Naive thymus-derived CD8-positive, alpha-beta T cell (primary cell): ENCODE measurements around the gene TGFB2. TPM values are rescaled to one million over a fixed set of nuclear protein-coding genes. Genes with fewer than 3 reads are reported as not detected.

ENCODE experiments used
- ATAC-seq, 2 donors: fragments of 150-1000 bp; cut with Tn5 transposase in 1 of 2; sonication (Bioruptor Pico), chemical (Tn5 transposase) in 1 of 2; 1 replicate in 1 of 2; 2 replicates in 1 of 2; pipeline ENCODE4 v1.10.0; 2021; ENCODE audit warnings: mild to moderate bottlenecking in 2 of 2, moderate library complexity in 2 of 2
- POLR2A ChIA-PET: fragments of 350-600 bp; sonication (Branson Sonifier 250); formaldehyde crosslinking; loops from one replicate; lab custom pipeline; 2021; ENCODE audit warnings: antibody characterized with exemption; lab: Charles Lee
- DNase-seq, 10 donors: peaks; one replicate each; pipeline versions ENCODE4 v3.0.0 to v3.0.0-alpha.2; 2020 to 2022
- H3K27ac Mint-ChIP-seq, 10 donors: one replicate each; pipeline ENCODE4 v1.8.0; 2020 to 2022; ENCODE audit warnings: mild to moderate bottlenecking in 10 of 10, mixed read lengths in 10 of 10, moderate library complexity in 4 of 10, inconsistent platforms in 1 of 10
- H3K27me3 Mint-ChIP-seq, 5 donors: one replicate each; pipeline ENCODE4 v1.8.0; 2021 to 2022; ENCODE audit warnings: mixed read lengths in 5 of 5
- H3K36me3 Mint-ChIP-seq, 3 donors: one replicate each; pipeline ENCODE4 v1.8.0; 2020 to 2022; ENCODE audit warnings: mixed read lengths in 3 of 3, mild to moderate bottlenecking in 2 of 3, inconsistent platforms in 1 of 3
- H3K4me1 Mint-ChIP-seq, 4 donors: one replicate each; pipeline ENCODE4 v1.8.0; 2021 to 2022; ENCODE audit warnings: mixed read lengths in 4 of 4
- H3K4me3 Mint-ChIP-seq, 10 donors: one replicate each; pipeline ENCODE4 v1.8.0; 2020 to 2022; ENCODE audit warnings: mild to moderate bottlenecking in 10 of 10, mixed read lengths in 10 of 10, moderate library complexity in 6 of 10, inconsistent platforms in 1 of 10
- H3K9me3 Mint-ChIP-seq, 9 donors: one replicate each; pipeline ENCODE4 v1.8.0; 2020 to 2022; ENCODE audit warnings: mixed read lengths in 9 of 9, mild to moderate bottlenecking in 3 of 9, inconsistent platforms in 1 of 9, moderate library complexity in 1 of 9
- polyA plus RNA-seq, 3 donors: library from polyadenylated mRNA; unstranded; fragments of 300-500 nt; fragmentation: Illumina TruSeq; gene quantifications; one replicate each; pipeline ENCODE4 v1.2.3, GENCODE V29; 2021
- total RNA-seq, 8 experiments: library from RNA in 2 of 8; stranded (reverse) in 2 of 8; gene quantifications; one replicate each; pipeline ENCODE4 v1.2.3 and lab custom pipeline; 2021 to 2026

The TGFB2 gene
- total and polyA plus RNA-seq, 5 experiments from 2014 or later: 0.16 TPM; not detected in 4

GRCh38 chr1:218384581-218384993, 39.5 kb downstream of the TGFB2 start:
- Mint-ChIP-seq H3K4me1 (no peaks in the 10 kb centered on the region), H3K4me3 (no peak overlapping the region), H3K27me3 (peaks cover 0 to 18% (median 8%) of the 10 kb centered on the region in 5 donors), H3K36me3 (no peaks in the 10 kb centered on the region), H3K9me3 (no peaks in the 10 kb centered on the region), H3K27ac (no peak overlapping the region)
- DNase-seq: no peak
- POLR2A ChIA-PET: no interaction called here
- ATAC-seq: no peak

DNA sequence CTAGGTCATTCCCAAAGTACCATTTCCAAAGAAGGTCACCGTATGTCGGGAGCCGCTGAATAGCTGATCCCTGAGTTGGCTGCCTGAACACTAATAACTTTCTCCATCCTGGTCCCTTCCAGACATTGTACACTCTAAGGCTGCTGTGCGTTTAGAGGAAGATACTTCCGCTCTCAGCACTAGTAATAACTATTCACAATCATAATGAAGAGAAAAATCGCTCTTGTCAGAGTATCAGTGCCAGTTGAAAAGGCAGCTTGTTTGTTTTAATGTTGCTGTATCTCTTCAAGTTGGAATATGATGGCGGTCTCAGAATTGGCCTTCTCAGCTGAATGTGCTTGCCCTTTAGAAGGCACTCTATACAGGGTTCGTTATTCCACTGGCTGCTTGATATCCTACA, 43.5 kb downstream of the TGFB2 start:
- Mint-ChIP-seq H3K27me3 (peaks cover 0 to 16% (median 5%) of the 10 kb centered on the region in 5 donors), H3K36me3 (no peaks in the 10 kb centered on the region), H3K4me3 (no peak overlapping the region), H3K27ac (no peak overlapping the region), H3K4me1 (no peaks in the 10 kb centered on the region), H3K9me3 (no peaks in the 10 kb centered on the region)
- DNase-seq (no peak), ATAC-seq (no peak)
- POLR2A ChIA-PET: no interaction called here

- peaks cover 0 to 2% (median 2%) of the 10 kb centered on the region in 5 donors for H3K27me3 Mint-ChIP-seq
- DNase-seq: no peak
- no peak for ATAC-seq
- no peak overlapping the region for H3K4me3 Mint-ChIP-seq
- no peaks in the 10 kb centered on the region for H3K4me1 Mint-ChIP-seq
- no peak overlapping the region for H3K27ac Mint-ChIP-seq
- POLR2A ChIA-PET: no interaction called here
- no peaks in the 10 kb centered on the region for H3K9me3 Mint-ChIP-seq
- no peaks in the 10 kb centered on the region for H3K36me3 Mint-ChIP-seq
Observed at GRCh38 chr1:218390618-218391017, 45.5 kb downstream of the TGFB2 start.

DNA sequence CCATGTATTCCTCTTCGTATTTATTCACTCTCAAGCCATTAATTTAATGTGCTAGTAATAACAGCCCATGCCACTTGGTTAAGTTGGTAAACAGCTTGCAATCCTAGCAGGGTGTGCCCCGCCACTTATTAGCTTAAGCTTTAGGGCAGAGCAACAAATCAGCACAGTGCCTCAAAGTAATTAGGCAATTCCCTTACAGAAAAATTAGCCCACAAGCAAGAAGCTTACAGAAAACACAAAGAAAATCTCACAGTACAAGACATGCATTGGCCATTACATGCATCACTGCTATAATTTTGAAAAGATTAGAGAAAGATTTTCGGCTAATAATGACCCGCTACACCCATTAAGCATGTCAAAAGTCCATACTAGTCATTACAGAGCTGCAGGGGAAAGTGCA, 47.6 kb downstream of the TGFB2 start:
- H3K36me3 Mint-ChIP-seq: no peaks in the 10 kb centered on the region
- ATAC-seq: no peak
- POLR2A ChIA-PET: no interaction called here
- no peaks in the 10 kb centered on the region for H3K4me1 Mint-ChIP-seq
- no peak overlapping the region for H3K4me3 Mint-ChIP-seq
- peaks cover 2 to 6% (median 4%) of the 10 kb centered on the region in 5 donors for H3K27me3 Mint-ChIP-seq
- no peaks in the 10 kb centered on the region for H3K9me3 Mint-ChIP-seq
- DNase-seq: no peak
- H3K27ac Mint-ChIP-seq: no peak overlapping the region

DNA sequence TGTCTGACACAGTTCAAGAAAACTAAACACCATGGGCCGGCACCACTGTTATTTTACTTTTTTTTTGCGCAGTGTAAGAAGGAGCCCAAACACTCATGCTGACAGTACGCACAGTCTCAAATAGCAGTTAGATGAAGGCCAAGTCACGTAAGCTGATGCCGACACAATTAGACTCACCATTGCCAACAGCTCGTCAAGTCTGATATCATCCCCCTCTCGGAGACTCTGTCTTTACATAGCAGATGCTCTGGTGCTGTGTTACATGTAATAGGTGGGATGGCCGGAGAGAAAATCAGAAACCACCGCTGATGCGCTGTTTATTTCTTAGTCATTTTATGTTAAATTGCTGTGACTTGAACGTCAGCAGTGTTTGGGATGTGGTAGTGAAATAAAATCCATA, 49.3 kb downstream of the TGFB2 start:
- Mint-ChIP-seq H3K4me1 (no peaks in the 10 kb centered on the region), H3K4me3 (no peak overlapping the region), H3K27me3 (peaks cover 2 to 8% (median 6%) of the 10 kb centered on the region in 5 donors), H3K36me3 (no peaks in the 10 kb centered on the region), H3K27ac (no peak overlapping the region), H3K9me3 (no peaks in the 10 kb centered on the region)
- DNase-seq (no peak), ATAC-seq (no peak)
- POLR2A ChIA-PET: no interaction called here

GRCh38 chr1:218394989-218395388, 49.9 kb downstream of the TGFB2 start:
- no peak for DNase-seq
- H3K4me3 Mint-ChIP-seq: no peak overlapping the region
- ATAC-seq: no peak
- POLR2A ChIA-PET: no interaction called here
- no peak overlapping the region for H3K27ac Mint-ChIP-seq
- H3K9me3 Mint-ChIP-seq: no peaks in the 10 kb centered on the region
- H3K36me3 Mint-ChIP-seq: no peaks in the 10 kb centered on the region
- peaks cover under 1 to 8% (median 6%) of the 10 kb centered on the region in 5 donors for H3K27me3 Mint-ChIP-seq
- no peaks in the 10 kb centered on the region for H3K4me1 Mint-ChIP-seq

DNA sequence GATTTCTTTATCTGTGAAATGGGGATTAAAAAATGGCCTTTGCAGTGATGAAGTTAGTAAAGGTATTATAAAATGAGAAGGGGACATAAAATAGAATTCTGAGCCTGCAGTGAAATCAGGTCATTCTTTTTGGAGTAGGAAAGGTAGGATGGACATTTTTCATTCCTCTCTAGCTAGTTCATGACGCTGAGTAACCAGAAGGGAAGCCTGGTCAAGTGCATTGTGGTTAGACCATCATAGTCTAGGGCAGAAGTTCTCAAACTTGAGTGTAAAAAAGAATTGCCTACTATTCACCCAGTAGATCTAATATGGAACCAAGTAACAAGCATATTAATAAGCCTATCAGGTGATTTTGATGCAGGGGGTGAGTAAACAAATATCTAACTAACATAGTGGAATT, 50.8 kb downstream of the TGFB2 start:
- no peaks in the 10 kb centered on the region for H3K9me3 Mint-ChIP-seq
- H3K27me3 Mint-ChIP-seq: peaks cover 0 to 13% (median 8%) of the 10 kb centered on the region in 5 donors

GRCh38 chr1:218397752-218398339, 52.7 kb downstream of the TGFB2 start:
- no peak for DNase-seq
- Mint-ChIP-seq H3K4me3 (no peak overlapping the region), H3K4me1 (no peaks in the 10 kb centered on the region), H3K9me3 (no peaks in the 10 kb centered on the region), H3K27ac (no peak overlapping the region), H3K36me3 (no peaks in the 10 kb centered on the region), H3K27me3 (peaks cover 0 to 17% (median 7%) of the 10 kb centered on the region in 5 donors)
- no peak for ATAC-seq
- POLR2A ChIA-PET: no interaction called here

More for the DNA sequence above, 50.8 kb downstream of the TGFB2 start:
- Mint-ChIP-seq H3K4me1 (no peaks in the 10 kb centered on the region), H3K4me3 (no peak overlapping the region), H3K27ac (no peak overlapping the region), H3K36me3 (no peaks in the 10 kb centered on the region)
- POLR2A ChIA-PET: no interaction called here
- DNase-seq (no peak), ATAC-seq (no peak)

GRCh38 chr1:218400624-218401023, 55.5 kb downstream of the TGFB2 start:
- Mint-ChIP-seq H3K27ac (no peak overlapping the region), H3K9me3 (no peaks in the 10 kb centered on the region), H3K4me3 (no peak overlapping the region), H3K4me1 (no peaks in the 10 kb centered on the region), H3K36me3 (no peaks in the 10 kb centered on the region), H3K27me3 (peaks cover 0 to 17% (median 7%) of the 10 kb centered on the region in 5 donors)
- no peak for ATAC-seq
- DNase-seq: no peak
- POLR2A ChIA-PET: no interaction called here

GRCh38 chr1:218401441-218401997, 56.4 kb downstream of the TGFB2 start:
- POLR2A ChIA-PET: no interaction called here
- Mint-ChIP-seq H3K9me3 (no peaks in the 10 kb centered on the region), H3K36me3 (no peaks in the 10 kb centered on the region), H3K4me3 (no peak overlapping the region), H3K27me3 (peaks cover 0 to 17% (median 5%) of the 10 kb centered on the region in 5 donors), H3K4me1 (no peaks in the 10 kb centered on the region), H3K27ac (no peak overlapping the region)
- DNase-seq (no peak), ATAC-seq (no peak)

DNA sequence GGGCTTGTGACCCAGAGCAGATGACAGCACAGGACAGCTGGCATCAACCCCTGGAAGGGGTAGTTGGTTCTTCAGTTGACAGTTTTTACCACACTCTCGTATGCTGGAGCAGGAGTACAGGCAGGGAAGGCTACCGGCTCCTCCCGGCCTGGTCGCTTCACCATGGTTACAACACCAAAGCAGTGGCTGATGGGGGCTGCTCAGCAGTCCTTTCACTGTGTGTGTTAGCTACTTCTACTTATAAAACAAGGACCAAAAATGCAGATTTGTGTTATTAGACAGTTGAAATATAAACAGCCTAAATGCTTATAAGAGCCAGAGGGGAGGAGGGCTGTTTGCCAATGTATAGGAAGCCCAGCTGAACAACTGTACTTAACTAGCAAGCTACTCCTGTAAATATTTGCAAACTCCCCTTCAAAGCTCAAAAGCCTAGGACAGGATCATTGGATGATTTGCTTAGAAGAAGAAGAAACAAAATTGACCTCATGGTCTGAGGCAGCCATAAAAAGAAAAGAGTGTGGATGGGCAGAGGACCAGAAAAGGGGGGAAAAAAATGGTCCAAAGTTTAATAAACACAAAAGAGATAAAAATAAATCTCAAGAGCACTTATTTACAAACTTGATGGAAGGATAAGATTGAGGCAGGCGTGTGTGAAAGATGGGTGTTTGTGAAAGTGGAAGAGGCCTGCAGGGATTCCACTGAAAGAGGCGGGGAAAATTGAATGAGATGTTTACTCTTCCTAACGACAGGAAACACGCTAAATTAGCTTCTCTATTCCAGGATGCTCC, 57.1 kb downstream of the TGFB2 start:
- Mint-ChIP-seq H3K27me3 (peaks cover 0 to 17% (median 5%) of the 10 kb centered on the region in 5 donors), H3K9me3 (no peaks in the 10 kb centered on the region), H3K27ac (no peak overlapping the region), H3K4me3 (no peak overlapping the region), H3K4me1 (no peaks in the 10 kb centered on the region), H3K36me3 (no peaks in the 10 kb centered on the region)
- DNase-seq (no peak), ATAC-seq (no peak)
- POLR2A ChIA-PET: no interaction called here

DNA sequence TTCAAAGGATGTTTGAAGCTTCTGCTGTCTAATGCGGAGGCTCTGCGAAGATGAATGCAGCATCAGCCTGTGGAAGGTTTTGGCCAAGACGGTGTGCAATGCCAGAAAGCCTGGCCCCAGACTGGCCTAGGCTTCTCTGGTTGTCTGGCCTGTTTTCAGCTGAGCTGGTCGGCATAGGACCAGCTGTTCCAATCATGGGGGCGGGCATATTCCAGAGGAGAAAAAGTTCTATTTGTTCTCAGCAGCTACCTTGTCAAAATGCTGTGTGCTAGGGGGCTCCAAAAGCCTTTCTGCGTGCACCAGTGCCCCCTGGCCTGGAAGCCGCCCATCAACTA, 57.6 kb downstream of the TGFB2 start:
- Mint-ChIP-seq H3K36me3 (no peaks in the 10 kb centered on the region), H3K9me3 (no peaks in the 10 kb centered on the region), H3K4me1 (no peaks in the 10 kb centered on the region), H3K27me3 (peaks cover 0 to 14% (median 3%) of the 10 kb centered on the region in 5 donors), H3K27ac (no peak overlapping the region), H3K4me3 (no peak overlapping the region)
- DNase-seq: no peak
- POLR2A ChIA-PET: no interaction called here
- no peak for ATAC-seq

GRCh38 chr1:218403300-218403699, 58.2 kb downstream of the TGFB2 start:
- Mint-ChIP-seq H3K27me3 (peaks cover 0 to 10% (median 1%) of the 10 kb centered on the region in 5 donors), H3K36me3 (no peaks in the 10 kb centered on the region), H3K4me3 (no peak overlapping the region), H3K27ac (no peak overlapping the region), H3K9me3 (no peaks in the 10 kb centered on the region), H3K4me1 (no peaks in the 10 kb centered on the region)
- ATAC-seq: no peak
- POLR2A ChIA-PET: no interaction called here
- DNase-seq: no peak
